ENCODE results near the gene KCNMB3.

Gene KCNMB3

GRCh38 chr3:179194931-179195330 is 56.0 kb downstream of the KCNMB3 start:
- Histone ChIP-seq H2BK120ac (ENCODE audit: low read depth, low read length) (no peak overlapping the region), H2AFZ (ENCODE audit: low read length) (no peak overlapping the region)
- WGBS, 2 donors (ENCODE audit: extremely low coverage in 2 of 2, insufficient read length in 2 of 2, insufficient replicate concordance in 1 of 2), result no CpG with 5 or more reads among the region's 4 CpGs

More at GRCh38 chr3:179194931-179195330, 56.0 kb downstream of the KCNMB3 start:
- Histone ChIP-seq H4K91ac (ENCODE audit: low read depth, low read length, poor library complexity) (no peak overlapping the region), H3K9ac (ENCODE audit: low read depth, low read length, poor library complexity) (no peak overlapping the region), H3K9me3 (replicated peaks in 1 of 2; ENCODE audit: control insufficient read depth in 2 of 2, insufficient read depth in 1 of 2, low read depth in 1 of 2, low read length in 2 of 2) (no peaks in the 10 kb centered on the region), H2BK12ac (ENCODE audit: low read length) (no peak overlapping the region), H2BK15ac (ENCODE audit: low read length) (no peak overlapping the region), H3K14ac (ENCODE audit: low read length) (no peak overlapping the region), H3K4me2 (ENCODE audit: insufficient read depth, low read length, poor library complexity, severe bottlenecking) (no peak overlapping the region), H2BK5ac (ENCODE audit: low read length) (no peak overlapping the region), H4K8ac (ENCODE audit: low read depth, low read length) (no peak overlapping the region), H3K36me3 (replicated peaks in 1 of 2; ENCODE audit: control insufficient read depth in 2 of 2, insufficient read depth in 2 of 2, low read length in 2 of 2) (peaks cover 0 to 7% of the 10 kb centered on the region in 2 donors), H3K27ac (replicated peaks; ENCODE audit: low read length) (no peak overlapping the region), H2AK5ac (ENCODE audit: low read depth, low read length) (no peak overlapping the region), H3K27me3 (ENCODE audit: control insufficient read depth in 3 of 3, insufficient read depth in 3 of 3, low read depth in 1 of 3, low read length in 3 of 3) (no peaks in the 10 kb centered on the region), H3K18ac (ENCODE audit: low read length) (no peak overlapping the region), H3K23ac (ENCODE audit: low read depth, low read length, poor library complexity) (no peak overlapping the region), H3K79me1 (ENCODE audit: low read depth, low read length) (no peaks in the 10 kb centered on the region), H3K4me3 (ENCODE audit: low read length in 2 of 2) (no peak overlapping the region), H3K4me1 (ENCODE audit: control insufficient read depth in 2 of 2, insufficient read depth in 1 of 2, low read depth in 1 of 2, low read length in 2 of 2) (peaks cover 0 to 2% of the 10 kb centered on the region in 2 donors), H3K4ac (ENCODE audit: low read length) (no peak overlapping the region)
- no peak for DNase-seq (ENCODE audit: low spot score)

All from neuronal stem cell (in vitro differentiated cells).